Testis (tissue), 3 donors: ENCODE results near the gene OTUB2. TPM values are rescaled to one million over a fixed set of nuclear protein-coding genes. Genes with fewer than 3 reads are reported as not detected.

Experiments
- DNase-seq: peaks from one replicate; pipeline ENCODE4 v3.0.0-alpha.2; 2019
- H3K27ac ChIP-seq, 2 donors: fragments of 200-600 bp; sonication (generic); one replicate each; pipeline ENCODE4 v1.5.1; 2019
- H3K27me3 ChIP-seq: fragments of 200-600 bp; sonication (generic); one replicate; pipeline ENCODE4 v1.5.1; 2019
- H3K36me3 ChIP-seq: fragments of 200-600 bp; sonication (generic); one replicate; pipeline ENCODE4 v1.5.1; 2017; ENCODE audit warnings: low read depth; ENCODE audit errors: missing control alignments
- H3K4me1 ChIP-seq: fragments of 200-600 bp; sonication (generic); one replicate; pipeline ENCODE4 v1.5.1; 2019
- H3K4me3 ChIP-seq, 2 donors: fragments of 200-600 bp; sonication (generic); one replicate each; pipeline ENCODE4 v1.5.1; 2017 to 2019
- H3K9me3 ChIP-seq: fragments of 200-600 bp; sonication (generic); one replicate; pipeline ENCODE4 v1.5.1; 2017
- CTCF ChIP-seq, 3 experiments: fragments of 450-650 bp in 2 of 3; fragments of 200-600 bp in 1 of 3; sonication (generic) in 1 of 3; IDR thresholded peaks; one replicate each; pipeline ENCODE4 v1.5.1; 2016 to 2019; ENCODE audit warnings: antibody characterized with exemption in 3 of 3, mild to moderate bottlenecking in 2 of 3, moderate library complexity in 1 of 3
- POLR2A ChIP-seq: fragments of 450-650 bp; IDR thresholded peaks from one replicate; pipeline ENCODE4 v1.6.1; 2017; ENCODE audit warnings: antibody characterized with exemption, mild to moderate bottlenecking, moderate library complexity
- WGBS, 2 donors: methylation state at CpG; one replicate each; pipeline ENCODE4 v1.1.5; 2018; 5-methylcytosine and 5-hydroxymethylcytosine counted together
- intact Hi-C: fragments of 100-400 bp; cut with DNase I; formaldehyde crosslinking; loops from one replicate; pipeline ENCODE4 v1.15.1; 2023; ENCODE audit warnings: low total_unique reads
- polyA plus RNA-seq: library from polyadenylated mRNA; stranded (reverse); fragments of 350-450 nt; fragmentation: Illumina TruSeq; extraction: RNeasy Lipid Tissue Mini Kit (QIAGEN cat#74804); gene quantifications from one replicate; pipeline ENCODE4 v1.2.3, GENCODE V29; 2014; ENCODE audit warnings: low read depth, low replicate concordance; ENCODE audit not compliant: insufficient read depth
- total RNA-seq, 2 donors: library from RNA; depleted of rRNA; stranded (reverse); fragments of >200 nt; gene quantifications; one replicate each; pipeline ENCODE4 v1.2.3, GENCODE V29; 2016

OTUB2 gene
- total and polyA plus RNA-seq, 3 donors from 2014 or later = 8.4 to 19.3 (median 16.8) TPM

- no peak overlapping the region for H3K27ac ChIP-seq
- TF ChIP-seq CTCF (IDR thresholded peaks at IDR 0.05) = no peak
- TF ChIP-seq POLR2A = no peak
- no peaks in the 10 kb centered on the region for H3K4me1 ChIP-seq
- H3K4me3 ChIP-seq = no peak overlapping the region
- H3K27me3 ChIP-seq = no peaks in the 10 kb centered on the region
- no peaks in the 10 kb centered on the region for H3K36me3 ChIP-seq
- WGBS, 2 donors = 91 to 94% methylated on average over 4 of the region's 4 CpGs
- DNase-seq = no peak
- intact Hi-C loops = no loop called here
- H3K9me3 ChIP-seq = no peaks in the 10 kb centered on the region
Observed at GRCh38 chr14:94028450-94028826, 2.3 kb downstream of the OTUB2 start.

- H3K9me3 ChIP-seq = no peaks in the 10 kb centered on the region
- no peak overlapping the region for H3K27ac ChIP-seq
- no peaks in the 10 kb centered on the region for H3K4me1 ChIP-seq
- 57 to 58% methylated on average over 4 of the region's 4 CpGs for WGBS, 2 donors
- no peaks in the 10 kb centered on the region for H3K36me3 ChIP-seq
- TF ChIP-seq POLR2A (no peak), CTCF (IDR thresholded peaks at IDR 0.05) (no peak)
- no peak overlapping the region for H3K4me3 ChIP-seq
- no peak for DNase-seq
- intact Hi-C loops = no loop called here
- no peaks in the 10 kb centered on the region for H3K27me3 ChIP-seq
Observed at GRCh38 chr14:94029265-94029664, 3.1 kb downstream of the OTUB2 start.

GRCh38 chr14:94029671-94030203, 3.6 kb downstream of the OTUB2 start:
- WGBS, 2 donors = 90 to 95% methylated on average over 7 of the region's 7 CpGs
- intact Hi-C loops = no loop called here
- no peak for DNase-seq

GRCh38 chr14:94030571-94030970, 4.4 kb downstream of the OTUB2 start:
- Histone ChIP-seq H3K4me3 (no peak overlapping the region), H3K36me3 (no peaks in the 10 kb centered on the region), H3K9me3 (no peaks in the 10 kb centered on the region), H3K27ac (no peak overlapping the region), H3K4me1 (no peaks in the 10 kb centered on the region), H3K27me3 (no peaks in the 10 kb centered on the region)
- no peak for DNase-seq
- TF ChIP-seq CTCF (IDR thresholded peaks at IDR 0.05) (no peak), POLR2A (no peak)
- intact Hi-C loops = no loop called here
- WGBS, 2 donors = 91 to 93% methylated on average over 14 of the region's 14 CpGs

More at GRCh38 chr14:94029671-94030203, 3.6 kb downstream of the OTUB2 start:
- no peaks in the 10 kb centered on the region for H3K27me3 ChIP-seq
- H3K36me3 ChIP-seq = no peaks in the 10 kb centered on the region
- no peak for TF ChIP-seq CTCF (IDR thresholded peaks at IDR 0.05)
- no peak for TF ChIP-seq POLR2A
- H3K4me1 ChIP-seq = no peaks in the 10 kb centered on the region
- H3K27ac ChIP-seq = no peak overlapping the region
- no peak overlapping the region for H3K4me3 ChIP-seq
- no peaks in the 10 kb centered on the region for H3K9me3 ChIP-seq

- no peaks in the 10 kb centered on the region for H3K4me1 ChIP-seq
- H3K4me3 ChIP-seq = no peak overlapping the region
- TF ChIP-seq POLR2A (no peak), CTCF (IDR thresholded peaks at IDR 0.05) (no peak)
- no peak overlapping the region for H3K27ac ChIP-seq
- H3K9me3 ChIP-seq = no peaks in the 10 kb centered on the region
- DNase-seq = no peak
- H3K27me3 ChIP-seq = no peaks in the 10 kb centered on the region
- intact Hi-C loops = no loop called here
- 87 to 92% methylated on average over 8 of the region's 8 CpGs for WGBS, 2 donors
- H3K36me3 ChIP-seq = no peaks in the 10 kb centered on the region
Observed at GRCh38 chr14:94031161-94031882, 5.2 kb downstream of the OTUB2 start.
